Trophoblast cell (in vitro differentiated cells and primary cell): ENCODE data around the gene ACACB.

Source experiments
- DNase-seq, 2 donors: peaks; one replicate each; pipeline ENCODE4 v3.0.0-alpha.2; 2016
- H2AFZ ChIP-seq: 2 replicates; pipeline ENCODE4 v1.6.1; 2013; ENCODE audit warnings: low read length, moderate library complexity, mild to moderate bottlenecking; ENCODE audit not compliant: insufficient read depth, poor library complexity
- H2AK5ac ChIP-seq: 2 replicates; pipeline ENCODE4 v1.6.1; 2013; ENCODE audit warnings: mild to moderate bottlenecking, low read length
- H2BK120ac ChIP-seq: 2 replicates; pipeline ENCODE4 v1.6.1; 2013; ENCODE audit warnings: low read length, mild to moderate bottlenecking, moderate library complexity; ENCODE audit not compliant: insufficient read depth, poor library complexity
- H2BK12ac ChIP-seq: 2 replicates; pipeline ENCODE4 v1.6.1; 2013; ENCODE audit warnings: mild to moderate bottlenecking, low read length, moderate library complexity
- H2BK5ac ChIP-seq: 2 replicates; pipeline ENCODE4 v1.6.1; 2013; ENCODE audit warnings: low read length, low read depth, moderate library complexity, mild to moderate bottlenecking; ENCODE audit not compliant: poor library complexity
- H3K14ac ChIP-seq: 2 replicates; pipeline ENCODE4 v1.6.1; 2013; ENCODE audit warnings: mild to moderate bottlenecking, low read length
- H3K18ac ChIP-seq: 2 replicates; pipeline ENCODE4 v1.6.1; 2013; ENCODE audit warnings: mild to moderate bottlenecking, low read length
- H3K23ac ChIP-seq: 2 replicates; pipeline ENCODE4 v1.6.1; 2013; ENCODE audit warnings: low read length
- H3K27ac ChIP-seq: 2 replicates; pipeline ENCODE4 v1.5.1; 2013; ENCODE audit warnings: low read depth, mild to moderate bottlenecking, inconsistent platforms, low read length, moderate library complexity
- H3K27me3 ChIP-seq: 2 replicates; pipeline ENCODE4 v1.6.1; 2013; ENCODE audit warnings: inconsistent platforms, mild to moderate bottlenecking, low read length, moderate library complexity; ENCODE audit not compliant: insufficient read depth
- H3K36me3 ChIP-seq, 2 experiments: 1 replicate in 1 of 2; 2 replicates in 1 of 2; pipeline ENCODE4 v1.6.1; 2013; ENCODE audit warnings: low read length in 2 of 2, mild to moderate bottlenecking in 2 of 2, moderate library complexity in 1 of 2; ENCODE audit not compliant: insufficient read depth in 2 of 2, control insufficient read depth in 1 of 2
- H3K4ac ChIP-seq: 2 replicates; pipeline ENCODE4 v1.6.1; 2013; ENCODE audit warnings: low read depth, mild to moderate bottlenecking, low read length, moderate library complexity
- H3K4me1 ChIP-seq, 2 experiments: 1 replicate in 1 of 2; 2 replicates in 1 of 2; pipeline ENCODE4 v1.6.1; 2013; ENCODE audit warnings: low read length in 2 of 2, mild to moderate bottlenecking in 2 of 2, moderate library complexity in 1 of 2; ENCODE audit not compliant: insufficient read depth in 2 of 2, control insufficient read depth in 1 of 2
- H3K4me2 ChIP-seq: 2 replicates; pipeline ENCODE4 v1.6.1; 2013; ENCODE audit warnings: inconsistent platforms, mild to moderate bottlenecking, low read length, moderate library complexity
- H3K4me3 ChIP-seq: 2 replicates; pipeline ENCODE4 v1.5.1; 2013; ENCODE audit warnings: mild to moderate bottlenecking, low read depth, low read length, inconsistent platforms
- H3K79me1 ChIP-seq: one replicate; pipeline ENCODE4 v1.6.1; 2013; ENCODE audit warnings: low read length
- H3K79me2 ChIP-seq: 2 replicates; pipeline ENCODE4 v1.6.1; 2013; ENCODE audit warnings: low read length, mild to moderate bottlenecking; ENCODE audit not compliant: control insufficient read depth, insufficient read depth, poor library complexity
- H3K9ac ChIP-seq: 2 replicates; pipeline ENCODE4 v1.6.1; 2013; ENCODE audit warnings: mild to moderate bottlenecking, low read length
- H3K9me3 ChIP-seq: 2 replicates; pipeline ENCODE4 v1.6.1; 2013; ENCODE audit warnings: low read depth, mild to moderate bottlenecking, control low read depth, inconsistent platforms, low read length; ENCODE audit not compliant: insufficient read depth
- H4K12ac ChIP-seq: 2 replicates; pipeline ENCODE4 v1.6.1; 2013; ENCODE audit warnings: low read depth, mild to moderate bottlenecking, low read length, moderate library complexity
- H4K8ac ChIP-seq: 2 replicates; pipeline ENCODE4 v1.6.1; 2013; ENCODE audit warnings: low read depth, mild to moderate bottlenecking, low read length, moderate library complexity
- H4K91ac ChIP-seq: one replicate; pipeline ENCODE4 v1.6.1; 2013; ENCODE audit warnings: low read depth, mild to moderate bottlenecking, low read length, moderate library complexity
- WGBS: extraction: QIAGEN DNeasy Blood & Tissue Kit; methylation state at CpG from one replicate; pipeline ENCODE4 v1.1.7; 2013; ENCODE audit warnings: missing lambda C conversion rate; ENCODE audit not compliant: insufficient read length, insufficient coverage; ENCODE audit errors: extremely low coverage; 5-methylcytosine and 5-hydroxymethylcytosine counted together

ACACB gene

GRCh38 chr12:109089683-109090082 is 26.7 kb upstream of the ACACB start:
- Histone ChIP-seq H3K9ac (no peak overlapping the region), H2AK5ac (no peak overlapping the region), H4K91ac (no peak overlapping the region), H2BK12ac (no peak overlapping the region), H4K8ac (no peak overlapping the region), H3K79me2 (no peaks in the 10 kb centered on the region), H3K27ac (no peak overlapping the region), H3K9me3 (no peaks in the 10 kb centered on the region), H3K4me1 (peaks cover 8% of the 10 kb centered on the region in 2 experiments), H3K79me1 (peaks cover 3% of the 10 kb centered on the region), H3K36me3 (peaks cover 17 to 19% of the 10 kb centered on the region in 2 experiments), H3K4me3 (no peak overlapping the region), H2BK5ac (no peak overlapping the region), H3K27me3 (no peaks in the 10 kb centered on the region), H3K14ac (no peak overlapping the region), H3K23ac (no peak overlapping the region), H3K18ac (no peak overlapping the region), H4K12ac (no peak overlapping the region), H3K4me2 (no peak overlapping the region), H2BK120ac (no peak overlapping the region), H3K4ac (no peak overlapping the region), H2AFZ (no peak overlapping the region)
- no CpG with 5 or more reads among the region's 7 CpGs for WGBS
- no peak for DNase-seq

- DNase-seq = no peak
- H2AK5ac ChIP-seq = no peak overlapping the region
- H3K27me3 ChIP-seq = no peaks in the 10 kb centered on the region
- H4K12ac ChIP-seq = peak overlapping the region; percentile 49
- H2AFZ ChIP-seq = peak overlapping the region; percentile 46
- no peak overlapping the region for H3K18ac ChIP-seq
- H3K79me2 ChIP-seq = no peaks in the 10 kb centered on the region
- peak overlapping the region; percentile 50 for H4K91ac ChIP-seq
- H3K23ac ChIP-seq = no peak overlapping the region
- H3K27ac ChIP-seq = no peak overlapping the region
- H3K79me1 ChIP-seq = peaks cover 5% of the 10 kb centered on the region
- H3K4me1 ChIP-seq = peaks cover 8 to 11% of the 10 kb centered on the region in 2 experiments
- H2BK5ac ChIP-seq = no peak overlapping the region
- H3K14ac ChIP-seq = no peak overlapping the region
- H3K36me3 ChIP-seq = peaks cover 6 to 10% of the 10 kb centered on the region in 2 experiments
- H3K4me3 ChIP-seq = no peak overlapping the region
- peak overlapping the region; percentile 10 for H2BK12ac ChIP-seq
- no peak overlapping the region for H2BK120ac ChIP-seq
- H4K8ac ChIP-seq = peak overlapping the region; percentile 85
- no peak overlapping the region for H3K9ac ChIP-seq
- H3K4ac ChIP-seq = no peak overlapping the region
- H3K4me2 ChIP-seq = peak overlapping the region; percentile 66
- no CpG with 5 or more reads among the region's 6 CpGs for WGBS
- H3K9me3 ChIP-seq = no peaks in the 10 kb centered on the region
Measured at GRCh38 chr12:109092497-109093021, 23.8 kb upstream of the ACACB start.

GRCh38 chr12:109093022-109093918 is 23.1 kb upstream of the ACACB start, which contains the start of gene ALKBH2:
Gene ALKBH2 (minus strand): TSS chr12:109093472. CDS start chr12:109092786, 686 bp downstream.
- Histone ChIP-seq H2AK5ac (peak within 1 kb of the TSS; percentile 50), H3K9me3 (no peaks in the 10 kb centered on the region), H2AFZ (peak within 1 kb of the TSS; percentile 66), H3K14ac (peak within 1 kb of the TSS; percentile 41), H3K27ac (no peak within 1 kb of the TSS), H2BK12ac (peak within 1 kb of the TSS; percentile 85), H2BK5ac (no peak within 1 kb of the TSS), H3K36me3 (peaks cover 3 to 7% of the 10 kb centered on the region in 2 experiments), H3K79me2 (no peaks in the 10 kb centered on the region), H3K4me3 (peak within 1 kb of the TSS; percentile 60), H3K27me3 (no peaks in the 10 kb centered on the region), H3K79me1 (peaks cover 5% of the 10 kb centered on the region), H2BK120ac (peak within 1 kb of the TSS; percentile 8), H4K8ac (peak within 1 kb of the TSS; percentile 85), H3K18ac (peak within 1 kb of the TSS; percentile 20), H3K4me1 (peaks cover 8 to 11% of the 10 kb centered on the region in 2 experiments), H3K23ac (no peak within 1 kb of the TSS), H3K4ac (no peak within 1 kb of the TSS), H4K12ac (peak within 1 kb of the TSS; percentile 49), H3K4me2 (peak within 1 kb of the TSS; percentile 66), H4K91ac (peak within 1 kb of the TSS; percentile 50), H3K9ac (no peak within 1 kb of the TSS)
- peak; percentile 97 for DNase-seq
- WGBS = no CpG with 5 or more reads among the region's 45 CpGs

- Histone ChIP-seq H2AK5ac (no peak overlapping the region), H3K27me3 (no peaks in the 10 kb centered on the region), H3K18ac (no peak overlapping the region), H3K79me2 (no peaks in the 10 kb centered on the region), H3K4me3 (no peak overlapping the region), H3K36me3 (peaks cover 12 to 15% of the 10 kb centered on the region in 2 experiments), H3K27ac (no peak overlapping the region), H2BK12ac (no peak overlapping the region), H3K23ac (no peak overlapping the region), H3K4me2 (peak overlapping the region; percentile 84), H3K9me3 (no peaks in the 10 kb centered on the region), H3K14ac (peak overlapping the region; percentile 68), H2AFZ (peak overlapping the region; percentile 88), H2BK120ac (no peak overlapping the region), H3K4me1 (peaks cover 8 to 11% of the 10 kb centered on the region in 2 experiments), H4K91ac (no peak overlapping the region), H4K12ac (peak overlapping the region; percentile 76), H3K4ac (no peak overlapping the region), H2BK5ac (no peak overlapping the region), H3K79me1 (peaks cover 7% of the 10 kb centered on the region), H3K9ac (no peak overlapping the region), H4K8ac (peak overlapping the region; percentile 55)
- WGBS = no CpG with 5 or more reads among the region's 11 CpGs
- DNase-seq = no peak
Measured at GRCh38 chr12:109097140-109097434, 19.3 kb upstream of the ACACB start.
